Neural cell (in vitro differentiated cells): ENCODE results near the gene ATG14. TPM values are rescaled to one million over a fixed set of nuclear protein-coding genes. Genes with fewer than 3 reads are reported as not detected.

ENCODE experiments used
- H2AFZ ChIP-seq: fragments of 200-600, 300-800 bp; sonication (generic), shearing (Covaris generic); 2 replicates; pipeline ENCODE4 v1.6.0; 2014; ENCODE audit warnings: low read depth, mild to moderate bottlenecking, antibody characterized with exemption, low read length, moderate library complexity
- H3F3A ChIP-seq: fragments of 200-600 bp; shearing (Covaris generic); 2 replicates; pipeline ENCODE4 v1.6.1; 2016; ENCODE audit warnings: mild to moderate bottlenecking, moderate library complexity, mixed read lengths, antibody characterized with exemption, low read length; ENCODE audit not compliant: insufficient read depth, poor library complexity, severe bottlenecking
- H3K27ac ChIP-seq: fragments of 200-600, 300-800 bp; sonication (generic), shearing (Covaris generic); 2 replicates; pipeline ENCODE4 v1.5.1; 2014; ENCODE audit warnings: mild to moderate bottlenecking, low read length, moderate library complexity
- H3K27me3 ChIP-seq: fragments of 300-800, 200-600 bp; sonication (generic), shearing (Covaris generic); 2 replicates; pipeline ENCODE4 v1.6.0; 2014; ENCODE audit warnings: mild to moderate bottlenecking, low read depth, low read length, moderate library complexity; ENCODE audit not compliant: insufficient read depth
- H3K36me3 ChIP-seq: fragments of 300-800, 200-600 bp; sonication (generic), shearing (Covaris generic); 2 replicates; pipeline ENCODE4 v1.5.1; 2014; ENCODE audit warnings: mild to moderate bottlenecking, antibody characterized with exemption, low read length, moderate library complexity; ENCODE audit not compliant: insufficient read depth
- H3K4me2 ChIP-seq: fragments of 300-800, 200-600 bp; sonication (generic), shearing (Covaris generic); 2 replicates; pipeline ENCODE4 v1.6.0; 2014; ENCODE audit warnings: mild to moderate bottlenecking, low read length
- H3K4me3 ChIP-seq: fragments of 300-800, 200-600 bp; sonication (generic), shearing (Covaris generic); 2 replicates; pipeline ENCODE4 v1.5.1; 2014; ENCODE audit warnings: mild to moderate bottlenecking, low read length, moderate library complexity
- H3K79me2 ChIP-seq: fragments of 200-600 bp; shearing (Covaris generic); replicated peaks from 2 replicates; pipeline ENCODE4 v1.6.0; 2014; ENCODE audit warnings: mild to moderate bottlenecking, low read length, moderate library complexity; ENCODE audit not compliant: insufficient read depth
- H3K9ac ChIP-seq: fragments of 300-800, 200-600 bp; sonication (generic), shearing (Covaris generic); 2 replicates; pipeline ENCODE4 v1.6.1; 2016; ENCODE audit warnings: mild to moderate bottlenecking, low read length, mixed read lengths
- H3K9me2 ChIP-seq: fragments of 200-600 bp; shearing (Covaris generic); 2 replicates; pipeline ENCODE4 v1.6.1; 2016; ENCODE audit warnings: mild to moderate bottlenecking, low read length, mixed read lengths; ENCODE audit not compliant: insufficient read depth
- H3K9me3 ChIP-seq: fragments of 200-600, 300-800 bp; sonication (generic), shearing (Covaris generic); 2 replicates; pipeline ENCODE4 v1.6.1; 2016; ENCODE audit warnings: mild to moderate bottlenecking, mixed run types, low read length, moderate library complexity, mixed read lengths
- H4K20me1 ChIP-seq: fragments of 200-600 bp; shearing (Covaris generic); 2 replicates; pipeline ENCODE4 v1.6.1; 2016; ENCODE audit warnings: mild to moderate bottlenecking, mixed run types; ENCODE audit not compliant: insufficient read depth
- EP300 ChIP-seq: fragments of 450-650 bp; conservative IDR thresholded peaks from 2 replicates; pipeline ENCODE4 v1.6.1; 2014; ENCODE audit warnings: antibody characterized with exemption, mild to moderate bottlenecking, moderate library complexity; ENCODE audit not compliant: poor library complexity, severe bottlenecking
- EZH2 ChIP-seq: fragments of 200-600, 300-800 bp; shearing (Covaris generic), sonication (generic); IDR thresholded peaks from 2 replicates; pipeline ENCODE4 v1.6.1; 2014; ENCODE audit warnings: antibody characterized with exemption, low read length, borderline replicate concordance, mild to moderate bottlenecking; ENCODE audit not compliant: insufficient read depth, poor library complexity, severe bottlenecking
- MXI1 ChIP-seq: fragments of 450-650 bp; conservative IDR thresholded peaks from 2 replicates; pipeline ENCODE4 v1.6.1; 2014; ENCODE audit warnings: antibody characterized with exemption, mild to moderate bottlenecking; ENCODE audit not compliant: poor library complexity, severe bottlenecking
- POLR2AphosphoS5 ChIP-seq: IDR thresholded peaks from 2 replicates; pipeline ENCODE4 v1.6.1; 2012
- RAD21 ChIP-seq: fragments of 450-650 bp; conservative IDR thresholded peaks from 2 replicates; pipeline ENCODE4 v1.6.1; 2014; ENCODE audit warnings: antibody characterized with exemption, mild to moderate bottlenecking, moderate library complexity
- SMC3 ChIP-seq: fragments of 450-650 bp; conservative IDR thresholded peaks from 2 replicates; pipeline ENCODE4 v1.6.1; 2014; ENCODE audit warnings: antibody characterized with exemption, mild to moderate bottlenecking, moderate library complexity; ENCODE audit not compliant: poor library complexity
- TAF1 ChIP-seq: IDR thresholded peaks from 2 replicates; pipeline ENCODE4 v1.6.1; 2012; ENCODE audit warnings: low read depth
- polyA plus RNA-seq: library from polyadenylated mRNA; depleted of rRNA; stranded (reverse); fragments of >200 nt; gene quantifications from 2 replicates; pipeline ENCODE4 v1.2.3, GENCODE V29; 2014
- TF ChIP-seq, protein P1 (sequence below): IDR thresholded peaks from 2 replicates; pipeline ENCODE4 v1.6.1; 2012; ENCODE audit warnings: borderline replicate concordance
- TF ChIP-seq, protein P2 (sequence below): fragments of 450-650 bp; IDR thresholded peaks from 2 replicates; pipeline ENCODE4 v1.5.1; 2014; ENCODE audit warnings: antibody characterized with exemption, mild to moderate bottlenecking, moderate library complexity; ENCODE audit not compliant: poor library complexity, severe bottlenecking

The ATG14 gene
- polyA plus RNA-seq, 1 donor from 2014 or later = 28.2 TPM

DNA sequence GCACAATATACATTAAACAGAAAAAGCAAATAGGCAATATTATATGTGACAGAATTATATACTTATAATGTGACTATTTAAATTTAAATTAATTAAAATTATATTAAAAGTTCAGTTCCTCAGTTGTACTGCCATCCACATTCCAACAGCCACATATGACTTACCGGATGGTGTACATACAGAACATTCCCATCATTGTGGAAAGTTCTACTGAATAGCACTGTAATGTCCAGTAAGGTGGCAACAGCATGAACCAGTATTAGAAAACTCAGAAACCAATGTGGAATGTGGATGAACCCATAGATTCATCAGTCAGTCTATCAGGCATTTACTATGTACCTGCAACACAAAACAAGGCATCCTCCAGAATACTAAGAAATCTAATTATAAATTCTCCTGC lies 12.4 kb downstream of the ATG14 start:
- no peaks in the 10 kb centered on the region for H4K20me1 ChIP-seq
- peaks cover 11% of the 10 kb centered on the region for H3K79me2 ChIP-seq
- H3K9me3 ChIP-seq = no peaks in the 10 kb centered on the region
- no peak overlapping the region for H3K4me3 ChIP-seq
- H2AFZ ChIP-seq = no peak overlapping the region
- no peaks in the 10 kb centered on the region for H3K27me3 ChIP-seq
- TF ChIP-seq, protein P1, sequence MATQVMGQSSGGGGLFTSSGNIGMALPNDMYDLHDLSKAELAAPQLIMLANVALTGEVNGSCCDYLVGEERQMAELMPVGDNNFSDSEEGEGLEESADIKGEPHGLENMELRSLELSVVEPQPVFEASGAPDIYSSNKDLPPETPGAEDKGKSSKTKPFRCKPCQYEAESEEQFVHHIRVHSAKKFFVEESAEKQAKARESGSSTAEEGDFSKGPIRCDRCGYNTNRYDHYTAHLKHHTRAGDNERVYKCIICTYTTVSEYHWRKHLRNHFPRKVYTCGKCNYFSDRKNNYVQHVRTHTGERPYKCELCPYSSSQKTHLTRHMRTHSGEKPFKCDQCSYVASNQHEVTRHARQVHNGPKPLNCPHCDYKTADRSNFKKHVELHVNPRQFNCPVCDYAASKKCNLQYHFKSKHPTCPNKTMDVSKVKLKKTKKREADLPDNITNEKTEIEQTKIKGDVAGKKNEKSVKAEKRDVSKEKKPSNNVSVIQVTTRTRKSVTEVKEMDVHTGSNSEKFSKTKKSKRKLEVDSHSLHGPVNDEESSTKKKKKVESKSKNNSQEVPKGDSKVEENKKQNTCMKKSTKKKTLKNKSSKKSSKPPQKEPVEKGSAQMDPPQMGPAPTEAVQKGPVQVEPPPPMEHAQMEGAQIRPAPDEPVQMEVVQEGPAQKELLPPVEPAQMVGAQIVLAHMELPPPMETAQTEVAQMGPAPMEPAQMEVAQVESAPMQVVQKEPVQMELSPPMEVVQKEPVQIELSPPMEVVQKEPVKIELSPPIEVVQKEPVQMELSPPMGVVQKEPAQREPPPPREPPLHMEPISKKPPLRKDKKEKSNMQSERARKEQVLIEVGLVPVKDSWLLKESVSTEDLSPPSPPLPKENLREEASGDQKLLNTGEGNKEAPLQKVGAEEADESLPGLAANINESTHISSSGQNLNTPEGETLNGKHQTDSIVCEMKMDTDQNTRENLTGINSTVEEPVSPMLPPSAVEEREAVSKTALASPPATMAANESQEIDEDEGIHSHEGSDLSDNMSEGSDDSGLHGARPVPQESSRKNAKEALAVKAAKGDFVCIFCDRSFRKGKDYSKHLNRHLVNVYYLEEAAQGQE = no peak
- TF ChIP-seq TAF1 (no peak), MXI1 (no peak), EZH2 (no peak), SMC3 (no peak), POLR2AphosphoS5 (no peak), RAD21 (no peak), EP300 (no peak)
- TF ChIP-seq, protein P2, sequence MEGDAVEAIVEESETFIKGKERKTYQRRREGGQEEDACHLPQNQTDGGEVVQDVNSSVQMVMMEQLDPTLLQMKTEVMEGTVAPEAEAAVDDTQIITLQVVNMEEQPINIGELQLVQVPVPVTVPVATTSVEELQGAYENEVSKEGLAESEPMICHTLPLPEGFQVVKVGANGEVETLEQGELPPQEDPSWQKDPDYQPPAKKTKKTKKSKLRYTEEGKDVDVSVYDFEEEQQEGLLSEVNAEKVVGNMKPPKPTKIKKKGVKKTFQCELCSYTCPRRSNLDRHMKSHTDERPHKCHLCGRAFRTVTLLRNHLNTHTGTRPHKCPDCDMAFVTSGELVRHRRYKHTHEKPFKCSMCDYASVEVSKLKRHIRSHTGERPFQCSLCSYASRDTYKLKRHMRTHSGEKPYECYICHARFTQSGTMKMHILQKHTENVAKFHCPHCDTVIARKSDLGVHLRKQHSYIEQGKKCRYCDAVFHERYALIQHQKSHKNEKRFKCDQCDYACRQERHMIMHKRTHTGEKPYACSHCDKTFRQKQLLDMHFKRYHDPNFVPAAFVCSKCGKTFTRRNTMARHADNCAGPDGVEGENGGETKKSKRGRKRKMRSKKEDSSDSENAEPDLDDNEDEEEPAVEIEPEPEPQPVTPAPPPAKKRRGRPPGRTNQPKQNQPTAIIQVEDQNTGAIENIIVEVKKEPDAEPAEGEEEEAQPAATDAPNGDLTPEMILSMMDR = no peak
- no peak overlapping the region for H3K27ac ChIP-seq
- H3F3A ChIP-seq = no peaks in the 10 kb centered on the region
- no peaks in the 10 kb centered on the region for H3K36me3 ChIP-seq
- H3K9ac ChIP-seq = no peak overlapping the region
- no peak overlapping the region for H3K4me2 ChIP-seq
- H3K9me2 ChIP-seq = no peaks in the 10 kb centered on the region

DNA sequence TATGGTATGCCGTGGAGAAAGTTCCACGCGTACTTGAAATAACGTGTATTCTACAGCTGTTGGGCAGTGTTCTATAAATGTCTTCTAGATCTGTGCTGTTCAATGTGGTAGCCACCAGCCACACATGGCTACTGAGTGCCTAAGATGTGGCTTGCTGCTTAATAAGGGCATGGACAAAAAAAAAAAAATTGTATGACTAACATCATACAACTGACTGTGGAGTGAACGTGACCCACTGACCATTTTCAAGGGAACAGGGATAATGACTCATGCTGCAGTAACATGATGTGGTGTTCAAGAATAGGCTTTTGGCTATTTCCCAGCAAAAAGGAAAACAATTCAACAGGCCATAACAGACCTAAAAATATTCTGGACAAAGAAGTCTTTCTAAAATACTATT lies 13.0 kb downstream of the ATG14 start:
- H3K27ac ChIP-seq = no peak overlapping the region
- no peaks in the 10 kb centered on the region for H3K27me3 ChIP-seq
- no peak overlapping the region for H3K4me2 ChIP-seq
- H3K36me3 ChIP-seq = no peaks in the 10 kb centered on the region
- no peaks in the 10 kb centered on the region for H3K9me3 ChIP-seq
- no peaks in the 10 kb centered on the region for H4K20me1 ChIP-seq
- H3K4me3 ChIP-seq = no peak overlapping the region
- H3K9me2 ChIP-seq = no peaks in the 10 kb centered on the region
- H2AFZ ChIP-seq = no peak overlapping the region
- TF ChIP-seq MXI1 (no peak), RAD21 (no peak), EP300 (no peak), TAF1 (no peak), POLR2AphosphoS5 (no peak), EZH2 (no peak), SMC3 (no peak)
- TF ChIP-seq, protein P1 = no peak
- TF ChIP-seq, protein P2 = no peak
- no peak overlapping the region for H3K9ac ChIP-seq
- H3K79me2 ChIP-seq = peaks cover 11% of the 10 kb centered on the region
- no peaks in the 10 kb centered on the region for H3F3A ChIP-seq
